Mesothelial cell of epicardium (in vitro differentiated cells): ENCODE data around the gene TANGO2. TPM values are rescaled to one million over a fixed set of nuclear protein-coding genes. Genes with fewer than 3 reads are reported as not detected.

Experiments
- DNase-seq, 2 experiments: peaks; one replicate each; pipeline ENCODE4 v3.0.0; 2021; ENCODE audit warnings: low spot score in 2 of 2; ENCODE audit not compliant: unreplicated experiment in 2 of 2
- H3K27ac Mint-ChIP-seq: 2 replicates; pipeline ENCODE4 v1.8.0; 2021; ENCODE audit warnings: mixed read lengths
- H3K27me3 Mint-ChIP-seq: 2 replicates; pipeline ENCODE4 v1.8.0; 2021; ENCODE audit warnings: low read depth, mixed read lengths
- H3K36me3 Mint-ChIP-seq: 2 replicates; pipeline ENCODE4 v1.8.0; 2021; ENCODE audit warnings: mixed read lengths
- H3K4me1 Mint-ChIP-seq: 2 replicates; pipeline ENCODE4 v1.8.0; 2021; ENCODE audit warnings: mixed read lengths
- H3K4me3 Mint-ChIP-seq: 2 replicates; pipeline ENCODE4 v1.8.0; 2021; ENCODE audit warnings: mild to moderate bottlenecking, moderate library complexity, mixed read lengths
- H3K9me3 Mint-ChIP-seq: 2 replicates; pipeline ENCODE4 v1.8.0; 2021; ENCODE audit warnings: mixed read lengths
- CTCF ChIP-seq: fragments of 200-600 bp; sonication (generic); IDR thresholded peaks from one replicate; pipeline ENCODE4 v1.5.0; 2021; ENCODE audit warnings: antibody characterized with exemption; ENCODE audit not compliant: unreplicated experiment
- total RNA-seq: library from RNA; stranded (reverse); gene quantifications from 3 replicates; pipeline ENCODE4 v1.2.1, GENCODE V29; 2021

Gene TANGO2
- total RNA-seq, 1 donor from 2014 or later, result 15.6 TPM

DNA sequence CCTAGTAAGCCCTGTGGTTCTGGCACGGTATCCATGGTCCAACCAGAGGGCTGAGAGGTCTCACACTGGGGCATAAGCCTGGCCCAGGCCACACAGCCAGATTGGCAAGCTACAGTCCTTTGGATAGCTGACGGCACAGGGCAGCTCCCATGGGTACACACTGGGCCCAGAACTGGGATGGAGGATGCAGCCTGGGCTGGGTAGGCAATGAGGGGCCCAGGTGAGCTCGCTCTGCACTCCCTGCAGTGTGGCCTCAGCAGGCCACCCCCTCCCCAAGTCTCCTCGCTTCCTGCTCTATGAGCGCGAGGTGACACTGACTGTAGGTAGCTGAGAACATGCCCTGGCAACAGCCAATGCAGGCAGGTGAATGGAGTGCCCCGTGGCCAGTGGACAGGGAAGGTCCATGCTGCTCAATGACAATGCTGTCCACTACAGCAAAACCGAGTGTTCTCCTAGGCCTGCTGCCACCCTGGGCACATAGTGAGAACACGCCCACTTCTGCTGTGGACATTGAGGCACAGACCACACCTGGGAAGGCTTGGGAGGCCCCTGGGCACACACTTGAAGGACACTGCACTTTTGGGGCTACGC is 8.1 kb upstream of the TANGO2 start:
- DNase-seq, result no peak
- Mint-ChIP-seq H3K27me3 (peaks cover 33% of the 10 kb centered on the region), H3K4me3 (no peak overlapping the region), H3K4me1 (no peaks in the 10 kb centered on the region), H3K36me3 (no peaks in the 10 kb centered on the region), H3K9me3 (no peaks in the 10 kb centered on the region), H3K27ac (no peak overlapping the region)
- TF ChIP-seq CTCF, result no peak

DNA sequence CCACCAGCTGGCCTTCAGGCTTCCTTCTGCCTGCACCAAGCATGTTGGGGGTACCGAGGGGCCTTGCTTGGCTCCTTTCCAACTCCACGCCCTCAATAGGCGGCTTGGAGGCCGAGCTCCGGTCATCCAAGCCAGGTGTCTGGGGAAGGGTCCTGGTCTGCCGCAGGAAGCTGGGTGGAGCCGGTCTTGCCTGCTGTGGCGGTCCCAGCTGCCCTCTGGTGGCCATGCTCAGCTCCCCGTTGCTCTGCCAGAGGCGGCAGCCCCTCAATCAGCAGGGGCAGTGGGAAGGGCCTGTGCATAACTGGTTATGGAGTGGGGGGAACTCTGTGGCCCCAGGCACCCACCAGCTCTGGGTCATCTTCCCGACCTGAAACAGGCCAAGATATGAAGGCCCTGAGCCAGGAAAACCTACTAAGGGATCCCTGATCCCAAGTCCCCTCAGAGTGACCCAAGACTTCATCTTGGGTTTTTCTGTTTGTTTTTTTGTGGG is 7.5 kb upstream of the TANGO2 start:
- H3K9me3 Mint-ChIP-seq, result no peaks in the 10 kb centered on the region
- peaks cover 39% of the 10 kb centered on the region for H3K27me3 Mint-ChIP-seq
- no peak overlapping the region for H3K27ac Mint-ChIP-seq
- peak; percentile 58 to 81 for DNase-seq
- H3K36me3 Mint-ChIP-seq, result no peaks in the 10 kb centered on the region
- H3K4me1 Mint-ChIP-seq, result no peaks in the 10 kb centered on the region
- H3K4me3 Mint-ChIP-seq, result no peak overlapping the region
- TF ChIP-seq CTCF, result peak; percentile 37

GRCh38 chr22:20014526-20015186 is 6.3 kb upstream of the TANGO2 start:
- Mint-ChIP-seq H3K9me3 (no peaks in the 10 kb centered on the region), H3K27me3 (peaks cover 51% of the 10 kb centered on the region), H3K27ac (no peak overlapping the region), H3K36me3 (no peaks in the 10 kb centered on the region), H3K4me1 (no peaks in the 10 kb centered on the region), H3K4me3 (peak overlapping the region; percentile 55)
- no peak for DNase-seq
- TF ChIP-seq CTCF, result no peak

- no peaks in the 10 kb centered on the region for H3K36me3 Mint-ChIP-seq
- no peak for DNase-seq
- no peaks in the 10 kb centered on the region for H3K4me1 Mint-ChIP-seq
- no peaks in the 10 kb centered on the region for H3K9me3 Mint-ChIP-seq
- peaks cover 56% of the 10 kb centered on the region for H3K27me3 Mint-ChIP-seq
- H3K4me3 Mint-ChIP-seq, result peak overlapping the region; percentile 55
- no peak for TF ChIP-seq CTCF
- H3K27ac Mint-ChIP-seq, result no peak overlapping the region
Observed at GRCh38 chr22:20015187-20015625, 5.7 kb upstream of the TANGO2 start.

GRCh38 chr22:20015971-20016733 is 4.8 kb upstream of the TANGO2 start:
- Mint-ChIP-seq H3K36me3 (no peaks in the 10 kb centered on the region), H3K27me3 (peaks cover 60% of the 10 kb centered on the region), H3K4me1 (peaks cover 3% of the 10 kb centered on the region), H3K9me3 (no peaks in the 10 kb centered on the region), H3K27ac (no peak overlapping the region), H3K4me3 (no peak overlapping the region)
- DNase-seq, result peak in 1 of 2 experiments; percentile 46
- TF ChIP-seq CTCF, result no peak
